ENCODE results near the gene SORCS2. TPM values are rescaled to one million over a fixed set of nuclear protein-coding genes. Genes with fewer than 3 reads are reported as not detected.

Gene SORCS2
- total RNA-seq, 1 experiment from 2014 or later: 0.15 TPM

DNA sequence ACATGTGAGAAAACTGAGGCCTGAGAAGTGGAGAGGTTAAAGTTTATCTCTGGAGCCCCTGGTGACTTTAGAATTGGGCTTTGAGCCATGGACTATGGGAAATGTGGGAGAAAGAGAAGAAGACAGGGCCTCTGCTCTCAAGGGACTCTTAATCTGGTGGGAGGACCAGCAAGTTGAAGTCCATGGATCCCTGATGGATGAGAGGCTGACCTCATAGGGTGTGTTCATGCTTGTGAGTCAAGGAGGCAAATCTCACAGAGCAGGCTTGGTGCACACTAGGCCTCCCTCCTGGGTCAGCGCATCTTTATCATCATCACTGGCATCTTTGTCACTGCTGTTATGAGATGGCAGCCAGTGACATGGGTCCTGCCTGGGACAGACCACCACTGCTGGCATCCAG lies 535.4 kb downstream of the SORCS2 start:
- no TSS peak for BruUV-seq (replicated peaks)
- in situ Hi-C loops (cut with HindIII; ENCODE audit: low pct_unique_long_range_greater_than_20kb, low sequenced_read_pairs): no loop called here
- CTCF ChIA-PET: no interaction called here
- no peaks in the 10 kb centered on the region for H3K27me3 ChIP-seq (ENCODE audit: control insufficient read depth, insufficient read depth, low read length)
- TF ChIP-seq, protein P1, sequence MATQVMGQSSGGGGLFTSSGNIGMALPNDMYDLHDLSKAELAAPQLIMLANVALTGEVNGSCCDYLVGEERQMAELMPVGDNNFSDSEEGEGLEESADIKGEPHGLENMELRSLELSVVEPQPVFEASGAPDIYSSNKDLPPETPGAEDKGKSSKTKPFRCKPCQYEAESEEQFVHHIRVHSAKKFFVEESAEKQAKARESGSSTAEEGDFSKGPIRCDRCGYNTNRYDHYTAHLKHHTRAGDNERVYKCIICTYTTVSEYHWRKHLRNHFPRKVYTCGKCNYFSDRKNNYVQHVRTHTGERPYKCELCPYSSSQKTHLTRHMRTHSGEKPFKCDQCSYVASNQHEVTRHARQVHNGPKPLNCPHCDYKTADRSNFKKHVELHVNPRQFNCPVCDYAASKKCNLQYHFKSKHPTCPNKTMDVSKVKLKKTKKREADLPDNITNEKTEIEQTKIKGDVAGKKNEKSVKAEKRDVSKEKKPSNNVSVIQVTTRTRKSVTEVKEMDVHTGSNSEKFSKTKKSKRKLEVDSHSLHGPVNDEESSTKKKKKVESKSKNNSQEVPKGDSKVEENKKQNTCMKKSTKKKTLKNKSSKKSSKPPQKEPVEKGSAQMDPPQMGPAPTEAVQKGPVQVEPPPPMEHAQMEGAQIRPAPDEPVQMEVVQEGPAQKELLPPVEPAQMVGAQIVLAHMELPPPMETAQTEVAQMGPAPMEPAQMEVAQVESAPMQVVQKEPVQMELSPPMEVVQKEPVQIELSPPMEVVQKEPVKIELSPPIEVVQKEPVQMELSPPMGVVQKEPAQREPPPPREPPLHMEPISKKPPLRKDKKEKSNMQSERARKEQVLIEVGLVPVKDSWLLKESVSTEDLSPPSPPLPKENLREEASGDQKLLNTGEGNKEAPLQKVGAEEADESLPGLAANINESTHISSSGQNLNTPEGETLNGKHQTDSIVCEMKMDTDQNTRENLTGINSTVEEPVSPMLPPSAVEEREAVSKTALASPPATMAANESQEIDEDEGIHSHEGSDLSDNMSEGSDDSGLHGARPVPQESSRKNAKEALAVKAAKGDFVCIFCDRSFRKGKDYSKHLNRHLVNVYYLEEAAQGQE (IDR thresholded peaks at IDR 0.05; ENCODE audit: insufficient read depth in 1 of 2, low read depth in 2 of 2, low read length in 1 of 2): no peak
- no peak for TF ChIP-seq SIN3A (IDR thresholded peaks at IDR 0.05; ENCODE audit: borderline replicate concordance, insufficient read depth, low read depth, low read length)
- TF ChIP-seq, protein P2, sequence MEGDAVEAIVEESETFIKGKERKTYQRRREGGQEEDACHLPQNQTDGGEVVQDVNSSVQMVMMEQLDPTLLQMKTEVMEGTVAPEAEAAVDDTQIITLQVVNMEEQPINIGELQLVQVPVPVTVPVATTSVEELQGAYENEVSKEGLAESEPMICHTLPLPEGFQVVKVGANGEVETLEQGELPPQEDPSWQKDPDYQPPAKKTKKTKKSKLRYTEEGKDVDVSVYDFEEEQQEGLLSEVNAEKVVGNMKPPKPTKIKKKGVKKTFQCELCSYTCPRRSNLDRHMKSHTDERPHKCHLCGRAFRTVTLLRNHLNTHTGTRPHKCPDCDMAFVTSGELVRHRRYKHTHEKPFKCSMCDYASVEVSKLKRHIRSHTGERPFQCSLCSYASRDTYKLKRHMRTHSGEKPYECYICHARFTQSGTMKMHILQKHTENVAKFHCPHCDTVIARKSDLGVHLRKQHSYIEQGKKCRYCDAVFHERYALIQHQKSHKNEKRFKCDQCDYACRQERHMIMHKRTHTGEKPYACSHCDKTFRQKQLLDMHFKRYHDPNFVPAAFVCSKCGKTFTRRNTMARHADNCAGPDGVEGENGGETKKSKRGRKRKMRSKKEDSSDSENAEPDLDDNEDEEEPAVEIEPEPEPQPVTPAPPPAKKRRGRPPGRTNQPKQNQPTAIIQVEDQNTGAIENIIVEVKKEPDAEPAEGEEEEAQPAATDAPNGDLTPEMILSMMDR (IDR thresholded peaks at IDR 0.05): no peak
- no peak for TF ChIP-seq TCF7L2 (IDR thresholded peaks at IDR 0.05; ENCODE audit: low read depth, low read length)
- no peak for TF ChIP-seq POLR2AphosphoS5 (IDR thresholded peaks at IDR 0.05; ENCODE audit: low read depth, low read length)
- H3K4me3 ChIP-seq (ENCODE audit: low read depth in 2 of 2, low read length in 2 of 2): no peak overlapping the region
- ATAC-seq: no peak
- H3K4me1 ChIP-seq (ENCODE audit: control insufficient read depth, insufficient read depth, low read length): no peaks in the 10 kb centered on the region
- H3K36me3 ChIP-seq (ENCODE audit: control insufficient read depth, insufficient read depth, low read length): no peaks in the 10 kb centered on the region
- intact Hi-C loops (cut with micrococcal nuclease; ENCODE audit: unreplicated experiment): no loop called here
- no peaks in the 10 kb centered on the region for H3K9me3 ChIP-seq (ENCODE audit: control insufficient read depth, insufficient read depth, low read depth, low read length)
- POLR2A ChIA-PET: no interaction called here
- no peak overlapping the region for H3K27ac ChIP-seq (ENCODE audit: low read length)
- no peak for DNase-seq (ENCODE audit: low read depth, low spot score)

DNA sequence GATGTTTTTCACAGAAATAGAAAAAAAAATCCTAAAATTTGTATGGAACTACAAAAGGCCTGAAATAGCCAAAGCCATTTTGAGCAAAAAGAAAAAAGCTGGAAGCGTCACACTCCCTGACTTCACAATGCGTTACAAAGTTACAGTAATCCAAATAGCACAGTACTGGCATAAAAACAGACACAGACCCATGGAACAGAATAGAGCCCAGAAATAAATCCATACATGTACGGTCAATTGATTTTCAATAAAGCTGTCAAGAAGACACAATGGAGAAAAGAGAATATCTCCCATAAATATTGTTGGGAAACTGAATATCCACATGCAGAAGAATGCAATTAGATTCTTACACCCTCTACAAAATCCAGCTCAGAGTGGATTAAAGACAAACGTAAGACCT lies 539.1 kb downstream of the SORCS2 start:
- Histone ChIP-seq H3K9me3 (ENCODE audit: control insufficient read depth, insufficient read depth, low read depth, low read length) (no peaks in the 10 kb centered on the region), H3K27ac (ENCODE audit: low read length) (no peak overlapping the region), H3K4me3 (ENCODE audit: low read depth in 2 of 2, low read length in 2 of 2) (no peak overlapping the region), H3K27me3 (ENCODE audit: control insufficient read depth, insufficient read depth, low read length) (no peaks in the 10 kb centered on the region), H3K36me3 (ENCODE audit: control insufficient read depth, insufficient read depth, low read length) (no peaks in the 10 kb centered on the region), H3K4me1 (ENCODE audit: control insufficient read depth, insufficient read depth, low read length) (no peaks in the 10 kb centered on the region)
- intact Hi-C loops (cut with micrococcal nuclease; ENCODE audit: unreplicated experiment): no loop called here
- DNase-seq (ENCODE audit: low read depth, low spot score): no peak
- ChIA-PET CTCF (interaction anchor here (0.7 to 1.2 kb wide), 2 partner anchors 80 to 189 kb away, joined by 3 read pairs; no protein-coding TSS in a partner anchor), POLR2A (no interaction called here)
- no peak for ATAC-seq
- TF ChIP-seq TCF7L2 (IDR thresholded peaks at IDR 0.05; ENCODE audit: low read depth, low read length) (no peak), SIN3A (IDR thresholded peaks at IDR 0.05; ENCODE audit: borderline replicate concordance, insufficient read depth, low read depth, low read length) (no peak), POLR2AphosphoS5 (IDR thresholded peaks at IDR 0.05; ENCODE audit: low read depth, low read length) (no peak)
- TF ChIP-seq, protein P1 (IDR thresholded peaks at IDR 0.05; ENCODE audit: insufficient read depth in 1 of 2, low read depth in 2 of 2, low read length in 1 of 2): no peak
- TF ChIP-seq, protein P2 (IDR thresholded peaks at IDR 0.05): no peak
- in situ Hi-C loops (cut with HindIII; ENCODE audit: low pct_unique_long_range_greater_than_20kb, low sequenced_read_pairs): no loop called here
- BruUV-seq (replicated peaks): no TSS peak

Measured in Panc1 (cell line).